RWPE1 (cell line): ENCODE measurements around the gene GPC5.
"Not testable (repeated sequence)": the region's sequence is repeated elsewhere in the genome, so short reads cannot be mapped to it uniquely, and the experiment has no call there.

ENCODE experiments used
- CTCF ChIA-PET: fragments of 350-600 bp; sonication (Branson Sonifier 250); formaldehyde crosslinking; extraction: SDS; loops from one replicate; lab custom pipeline; 2021; lab: Yijun Ruan, JAX
- POLR2A ChIA-PET: fragments of 400-600 bp; formaldehyde crosslinking; extraction: SDS; loops from one replicate; lab custom pipeline; 2020; ENCODE audit warnings: antibody characterized with exemption; ENCODE audit not compliant: low non-redundant PET; lab: Yijun Ruan, JAX
- DNase-seq: peaks from one replicate; pipeline ENCODE4 v3.0.0; 2012; ENCODE audit warnings: low spot score
- H3K27ac ChIP-seq: fragments of 450-650 bp; 2 replicates; pipeline ENCODE4 v1.5.1; 2017
- CTCF ChIP-seq: fragments of 450-650 bp; conservative IDR thresholded peaks from 2 replicates; pipeline ENCODE4 v1.5.1; 2017; ENCODE audit warnings: low read depth, mild to moderate bottlenecking

GPC5 gene

GRCh38 chr13:92460479-92460878, 1062.1 kb downstream of the GPC5 start:
- POLR2A ChIA-PET = no interaction called here
- no peak overlapping the region for H3K27ac ChIP-seq
- TF ChIP-seq CTCF = no peak
- CTCF ChIA-PET = no interaction called here
- DNase-seq = no peak

- ChIA-PET POLR2A (no interaction called here), CTCF (no interaction called here)
- no peak for TF ChIP-seq CTCF
- no peak for DNase-seq
- H3K27ac ChIP-seq = no peak overlapping the region
These were observed 1063.0 kb downstream of the GPC5 start for GRCh38 chr13:92461402-92461801.

- no peak for TF ChIP-seq CTCF
- CTCF ChIA-PET = no interaction called here
- POLR2A ChIA-PET = no interaction called here
- no peak for DNase-seq
- H3K27ac ChIP-seq = no peak overlapping the region
These were observed 1063.4 kb downstream of the GPC5 start for GRCh38 chr13:92461831-92462230.

- ChIA-PET POLR2A (no interaction called here), CTCF (no interaction called here)
- no peak for DNase-seq
- no peak overlapping the region for H3K27ac ChIP-seq
- TF ChIP-seq CTCF = no peak
These were observed 1064.7 kb downstream of the GPC5 start for GRCh38 chr13:92463134-92463533.

- ChIA-PET CTCF (no interaction called here), POLR2A (no interaction called here)
- no peak for DNase-seq
- H3K27ac ChIP-seq = no peak overlapping the region
- no peak for TF ChIP-seq CTCF
These were observed 1075.5 kb downstream of the GPC5 start for GRCh38 chr13:92473765-92474475.

GRCh38 chr13:92480387-92480786, 1082.0 kb downstream of the GPC5 start:
- no peak for TF ChIP-seq CTCF
- ChIA-PET CTCF (no interaction called here), POLR2A (no interaction called here)
- no peak overlapping the region for H3K27ac ChIP-seq
- no peak for DNase-seq

GRCh38 chr13:92482790-92483189, 1084.4 kb downstream of the GPC5 start:
- CTCF ChIA-PET = interaction anchor here (0.7 kb wide), 1 partner anchor 57 kb away, joined by 3 read pairs; no protein-coding TSS in a partner anchor
- H3K27ac ChIP-seq, POLR2A ChIA-PET, DNase-seq: not testable (repeated sequence)
